Left renal cortex interstitium (tissue), 4 donors: ENCODE measurements around the gene SCAPER. TPM values are rescaled to one million over a fixed set of nuclear protein-coding genes. Genes with fewer than 3 reads are reported as not detected.
"Not testable (repeated sequence)": the region's sequence is repeated elsewhere in the genome, so short reads cannot be mapped to it uniquely, and the experiment has no call there.

Experiments
- DNase-seq, 4 donors: peaks; one replicate each; pipeline ENCODE4 v3.0.0-alpha.2; 2013; ENCODE audit warnings: low read depth in 4 of 4, low spot score in 2 of 4, missing footprints in 1 of 4
- polyA plus RNA-seq, 4 donors: library from polyadenylated mRNA; unstranded; fragments of 120-200 nt; gene quantifications; one replicate each; pipeline ENCODE4 v1.2.1, GENCODE V29; 2013; ENCODE audit not compliant: insufficient read length in 4 of 4

Gene SCAPER
- polyA plus RNA-seq, 4 donors = 19.7 to 26.0 (median 22.9) TPM

DNA sequence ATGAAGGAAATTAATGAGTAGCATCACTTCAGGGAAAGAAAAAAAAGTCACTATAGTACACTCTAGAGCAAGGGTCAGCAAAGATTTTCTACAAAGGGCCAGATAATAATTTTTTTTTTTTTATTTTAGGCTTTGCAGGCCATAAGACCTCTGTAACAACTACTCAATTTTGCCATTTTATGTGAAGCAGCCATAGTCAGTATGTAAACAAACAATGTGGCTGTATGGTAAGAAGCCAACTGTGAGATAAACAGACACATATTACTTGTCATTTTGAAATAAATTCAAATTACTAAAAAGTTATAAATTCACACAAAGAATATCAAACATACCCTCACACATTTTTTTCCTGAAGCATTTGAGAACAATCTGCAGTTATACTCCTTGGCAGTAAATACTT is 40.6 kb downstream of the SCAPER start:
- no peak for DNase-seq

DNA sequence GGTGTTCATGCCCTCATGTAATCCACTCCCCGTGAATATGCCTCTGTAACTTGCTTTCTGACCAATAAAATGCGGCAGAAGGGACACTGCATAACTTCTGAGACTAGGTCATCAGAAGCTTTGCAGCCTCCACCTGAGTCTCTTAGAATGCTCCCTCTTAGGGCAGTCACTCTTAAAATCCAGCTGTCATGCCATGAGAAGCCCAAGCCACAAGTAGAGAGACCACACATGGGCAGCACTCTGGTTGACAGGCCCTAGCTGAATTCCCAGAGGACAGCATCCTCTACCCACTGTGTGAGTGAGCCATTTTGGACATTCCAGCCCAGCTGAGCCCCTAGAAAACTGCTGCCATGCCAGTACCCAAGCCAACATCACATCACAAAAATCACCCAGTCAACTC is 41.4 kb downstream of the SCAPER start:
- DNase-seq = no peak

DNA sequence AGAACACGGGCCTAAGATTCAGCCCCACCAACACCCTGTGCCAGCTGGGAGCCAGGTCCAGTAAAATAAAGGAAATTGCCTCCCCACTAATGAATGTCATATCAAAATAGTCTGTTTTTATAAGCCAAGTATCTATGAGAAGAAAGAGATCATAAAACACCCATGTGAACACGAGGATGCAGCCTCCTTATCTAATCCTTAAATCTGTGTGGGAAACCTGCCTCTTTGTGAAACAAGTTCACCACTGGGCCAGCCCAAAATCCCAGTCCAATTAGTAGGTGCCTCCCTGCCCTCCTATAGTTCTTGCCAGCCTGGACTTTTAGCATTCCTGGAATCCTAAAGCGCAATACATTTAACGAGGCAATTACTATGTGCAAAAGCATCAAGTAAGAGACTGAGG is 42.0 kb downstream of the SCAPER start:
- no peak for DNase-seq

DNA sequence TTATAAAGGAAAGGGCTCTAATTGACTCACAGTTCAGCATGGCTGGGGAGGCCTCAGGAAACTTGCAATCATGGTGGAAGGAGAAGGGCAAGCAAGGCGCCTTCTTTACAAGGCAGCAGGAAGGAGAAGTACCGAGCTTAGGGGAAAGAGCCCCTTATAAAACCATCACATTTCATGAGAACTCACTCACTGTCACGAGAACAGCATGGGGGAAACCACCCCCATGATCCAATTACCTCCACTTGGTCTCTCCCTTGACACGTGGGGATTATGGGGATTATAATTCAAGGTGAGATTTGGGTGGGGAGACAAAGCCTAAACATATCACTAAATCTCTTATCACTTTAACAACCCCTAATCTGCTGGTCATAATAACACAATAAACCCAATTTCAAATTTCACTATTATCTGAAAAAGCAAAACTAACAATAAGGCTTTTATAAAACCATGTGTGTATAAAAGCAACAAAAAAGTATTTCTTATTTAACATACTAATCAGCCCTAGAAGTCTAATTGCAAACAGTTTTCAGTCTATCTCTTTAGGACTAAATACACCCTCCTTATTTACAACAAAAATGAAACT is 43.2 kb downstream of the SCAPER start:
- DNase-seq = no peak

- no peak for DNase-seq
Observed at GRCh38 chr15:76860201-76860600, 44.9 kb downstream of the SCAPER start.

DNA sequence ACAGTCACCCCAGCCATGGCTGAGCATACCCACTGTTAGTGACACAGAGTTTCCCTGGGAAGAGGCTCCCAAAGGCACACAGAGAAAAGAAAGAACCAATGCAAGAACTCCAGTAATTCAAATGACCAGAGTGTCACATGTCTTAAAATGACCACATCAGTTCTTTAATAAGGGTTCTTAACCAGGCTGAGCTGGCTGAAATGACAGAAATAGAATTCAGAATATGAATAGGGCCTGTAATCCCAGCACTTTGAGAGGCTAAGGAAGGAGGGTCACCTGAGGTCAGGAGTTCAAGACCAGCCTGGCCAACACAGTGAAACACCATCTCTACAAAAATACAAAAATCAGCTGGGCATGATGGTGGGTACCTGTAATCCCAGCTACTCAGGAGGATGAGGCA is 54.8 kb downstream of the SCAPER start:
- DNase-seq = not testable (repeated sequence)

DNA sequence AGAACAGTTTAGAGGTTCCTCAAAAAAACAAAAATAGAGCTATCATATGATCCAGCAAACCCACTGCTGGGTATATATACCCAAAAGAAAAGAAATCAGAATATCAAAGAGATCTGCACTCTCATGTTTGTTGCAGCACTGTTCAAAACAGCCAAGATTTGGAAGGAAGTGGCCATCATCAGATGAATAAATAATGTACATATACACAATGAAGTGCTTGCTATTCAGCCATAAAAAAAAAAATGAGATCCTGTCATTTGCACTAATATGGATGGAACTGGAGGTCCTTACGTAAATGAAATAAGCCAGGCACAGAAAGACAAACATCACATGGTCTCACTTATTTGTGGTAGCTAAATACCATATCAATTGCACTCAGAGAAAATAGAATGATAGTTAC is 58.4 kb downstream of the SCAPER start:
- no peak for DNase-seq

DNA sequence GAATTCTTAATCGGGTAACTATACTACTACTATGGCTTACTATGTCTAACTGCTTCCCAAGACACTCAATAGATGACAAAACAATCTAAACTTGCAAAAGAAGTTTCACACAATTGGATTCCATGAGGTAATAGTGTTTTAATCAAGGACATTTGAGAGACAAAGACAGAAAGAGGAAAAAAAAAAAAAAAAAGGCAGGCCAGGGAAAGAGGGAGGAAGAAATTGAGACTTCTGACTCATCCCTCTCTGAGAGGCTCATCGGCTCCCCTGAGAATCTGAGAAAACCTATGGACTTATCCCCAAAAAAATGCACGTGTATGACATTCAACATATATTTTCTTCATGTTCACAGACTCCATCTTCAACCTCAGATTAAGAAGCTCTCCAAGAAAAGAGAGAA is 61.0 kb downstream of the SCAPER start:
- no peak for DNase-seq

GRCh38 chr15:76843269-76843668 is 61.9 kb downstream of the SCAPER start:
- no peak for DNase-seq

GRCh38 chr15:76840830-76841460 is 64.2 kb downstream of the SCAPER start:
- DNase-seq = peak in 2 of 4 donors; percentile 13 to 15

- no peak for DNase-seq
Observed at GRCh38 chr15:76839173-76839572, 66.0 kb downstream of the SCAPER start.

- DNase-seq = no peak
Observed at GRCh38 chr15:76837474-76837873, 67.7 kb downstream of the SCAPER start.

DNA sequence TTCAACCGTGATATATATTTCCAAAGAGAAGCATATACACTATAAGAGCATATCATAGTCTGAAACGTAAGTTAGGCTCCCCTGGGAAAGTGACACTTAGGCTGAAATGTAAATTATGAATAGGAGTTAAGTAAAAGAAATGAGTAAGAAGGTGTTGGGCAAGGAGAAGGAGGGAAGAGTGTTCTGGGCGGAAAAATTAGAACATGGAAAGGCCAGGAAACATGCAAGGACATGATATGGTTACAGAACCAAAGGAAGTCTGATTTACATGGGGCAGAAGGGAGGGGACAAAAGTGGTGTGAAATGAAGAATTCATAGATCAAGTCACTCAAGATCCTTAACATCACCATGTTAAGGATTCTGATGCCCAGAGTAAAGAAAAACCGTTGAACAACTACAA is 75.2 kb downstream of the SCAPER start:
- no peak for DNase-seq

DNA sequence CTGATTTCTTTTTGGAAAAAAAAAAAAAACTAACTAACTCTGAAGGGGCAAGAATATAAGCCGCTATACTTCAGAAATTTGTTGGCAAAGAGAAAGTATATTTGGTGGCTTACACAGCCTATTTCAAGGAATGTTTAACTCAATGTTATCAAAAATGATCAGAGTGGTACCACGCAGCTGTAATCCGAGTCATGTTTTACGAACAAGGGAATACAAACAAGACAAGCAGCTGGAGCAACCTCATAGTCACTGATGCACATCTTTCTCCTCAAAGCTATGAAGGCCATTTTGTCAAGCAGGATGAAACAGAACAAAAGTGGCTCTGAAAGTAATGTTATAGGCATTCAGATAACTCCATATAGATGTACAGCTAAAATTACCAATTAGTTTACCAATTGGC is 81.2 kb downstream of the SCAPER start:
- DNase-seq = no peak

- no peak for DNase-seq
Observed at GRCh38 chr15:76823303-76823702, 81.8 kb downstream of the SCAPER start.

DNA sequence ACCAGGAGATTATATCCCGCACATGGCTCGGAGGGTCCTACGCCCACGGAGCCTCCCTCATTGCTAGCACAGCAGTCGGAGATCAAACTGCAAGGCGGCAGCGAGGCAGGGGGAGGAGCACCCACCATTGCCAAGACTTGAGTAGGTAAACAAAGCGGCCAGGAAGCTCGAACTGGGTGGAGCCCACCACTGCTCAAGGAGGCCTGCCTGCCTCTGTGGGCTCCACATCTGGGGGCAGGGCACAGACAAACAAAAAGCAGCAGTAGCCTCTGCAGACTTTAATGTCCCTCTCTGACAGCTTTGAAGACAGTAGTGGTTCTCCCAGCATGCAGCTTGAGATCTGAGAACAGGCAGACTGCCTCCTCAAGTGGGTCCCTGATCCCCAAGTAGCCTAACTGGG is 86.2 kb downstream of the SCAPER start:
- DNase-seq = not testable (repeated sequence)

DNA sequence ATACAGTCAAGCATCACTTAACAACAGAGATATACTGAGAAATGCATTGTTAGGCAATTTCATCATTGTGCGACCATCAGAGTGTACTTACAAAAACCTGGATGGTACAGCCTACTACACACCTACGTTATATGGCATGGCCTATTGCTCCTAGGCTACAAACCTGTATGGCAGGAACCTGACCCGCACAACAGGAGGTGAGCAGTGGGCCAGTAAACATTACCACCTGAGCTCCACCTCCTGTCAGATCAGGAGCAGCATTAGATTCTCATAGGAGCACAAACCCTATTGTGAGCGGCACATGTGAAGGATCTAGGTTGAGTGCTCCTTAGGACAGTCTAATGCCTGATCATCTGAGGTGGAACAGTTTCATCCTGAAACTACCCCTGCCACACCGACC is 89.7 kb downstream of the SCAPER start:
- DNase-seq = no peak

DNA sequence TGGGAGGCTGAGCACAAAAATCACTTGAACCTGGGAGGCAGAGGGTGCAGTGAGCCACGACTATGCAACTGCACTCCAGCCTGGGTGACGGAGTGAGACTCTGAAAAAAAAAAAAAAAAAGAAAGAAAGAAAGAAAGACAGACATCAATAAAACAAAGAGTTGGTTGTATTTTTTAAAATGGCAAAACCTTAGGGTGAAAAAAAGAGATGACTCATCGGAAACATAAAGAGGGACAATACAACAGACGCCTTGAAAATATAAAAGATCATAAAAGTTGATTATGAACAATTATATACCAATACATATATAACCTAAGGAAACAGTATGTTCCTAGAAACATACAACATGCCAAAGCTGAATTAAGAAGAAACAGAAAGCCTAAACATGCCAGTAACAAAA is 92.8 kb downstream of the SCAPER start:
- DNase-seq = no peak

DNA sequence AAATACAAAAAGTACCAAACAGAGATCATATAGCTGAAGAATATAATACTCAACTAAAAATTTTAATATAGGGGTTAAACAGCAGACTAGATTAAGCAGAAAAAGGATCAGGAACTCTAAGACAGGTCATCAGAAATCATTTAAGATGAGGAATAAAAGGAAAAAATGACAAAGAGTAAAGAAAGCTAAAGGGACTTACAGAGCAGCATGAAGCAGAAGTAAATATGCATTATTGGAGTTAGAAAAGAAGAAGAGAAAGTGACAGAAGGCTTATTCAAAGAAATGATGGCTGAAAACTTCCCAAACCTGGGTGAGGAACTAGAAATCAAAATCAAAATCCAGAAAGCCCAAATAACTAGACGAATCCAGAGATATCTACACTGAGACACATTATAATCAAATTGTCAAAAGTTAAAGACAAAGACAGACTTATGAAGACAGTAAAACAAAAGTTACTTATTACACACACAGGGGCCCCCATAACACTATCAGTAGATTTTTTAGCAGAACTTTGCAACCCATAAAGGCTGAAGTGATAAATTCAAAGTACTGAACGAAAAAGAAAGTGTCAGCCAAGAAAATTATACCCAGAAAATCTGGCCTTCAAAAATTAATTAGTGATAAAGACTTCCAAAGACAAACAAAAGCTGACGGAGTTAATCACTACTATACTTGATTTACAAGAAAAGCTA is 95.6 kb downstream of the SCAPER start:
- no peak for DNase-seq

GRCh38 chr15:76803049-76803571 is 102.0 kb downstream of the SCAPER start:
- DNase-seq = no peak

DNA sequence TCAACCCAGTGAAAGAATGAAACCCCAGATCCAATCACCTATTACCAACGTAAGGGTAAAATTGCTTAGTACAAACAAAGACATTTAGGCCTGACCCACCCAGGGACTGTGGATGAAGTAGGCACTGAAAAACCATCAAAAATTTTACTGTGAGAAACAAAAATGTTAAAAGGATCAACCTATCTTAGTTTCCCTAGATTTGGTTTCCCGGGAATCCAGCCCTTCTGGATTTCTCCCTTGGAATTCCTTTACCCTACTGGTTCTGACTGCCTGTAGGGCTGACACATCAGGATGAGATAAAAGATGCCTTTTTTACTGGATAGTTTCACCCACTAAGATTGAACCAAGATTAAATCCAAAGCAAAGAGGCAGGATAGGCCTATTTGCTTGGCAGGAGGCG is 102.7 kb downstream of the SCAPER start:
- no peak for DNase-seq

- DNase-seq = no peak
Observed at GRCh38 chr15:76799760-76800159, 105.4 kb downstream of the SCAPER start.
